ENCODE measurements around the gene GRIN1. TPM values are rescaled to one million over a fixed set of nuclear protein-coding genes. Genes with fewer than 3 reads are reported as not detected.

The GRIN1 gene
- polyA plus RNA-seq, 2 of the 4 experiments (the other 2 are of a cell fraction) = 0.13 to 0.45 TPM

- Histone ChIP-seq H3K4me1 (peaks cover 10% of the 10 kb centered on the region; the same call in 1 of the 3 replicates), H3K27ac (no peak overlapping the region), H3K4me2 (no peak overlapping the region), H3K9me3 (no peaks in the 10 kb centered on the region), H3K4me3 (no peak overlapping the region)
- DNase-seq (ENCODE audit: low read depth in 1 of 2, low spot score in 1 of 2) (no peak), ATAC-seq (no peak), FAIRE-seq (no peak)
- TF ChIP-seq EP300 (IDR thresholded peaks at IDR 0.05) = no peak
- no peak for TF ChIP-seq NFE2L2 (conservative IDR thresholded peaks at IDR 0.05; ENCODE audit: low read length)
- no peak for TF ChIP-seq POLR2A (IDR thresholded peaks at IDR 0.05; ENCODE audit: low read length)
- no peak for TF ChIP-seq RARB (CRISPR knock-in tag; IDR thresholded peaks at IDR 0.05)
- TF ChIP-seq CEBPB (IDR thresholded peaks at IDR 0.05) = no peak
- no peak for TF ChIP-seq E2F6 (IDR thresholded peaks at IDR 0.05; ENCODE audit: borderline replicate concordance, low read depth)
- no peak for TF ChIP-seq KDM1A (IDR thresholded peaks at IDR 0.05; ENCODE audit: low read depth)
- TF ChIP-seq JUN (IDR thresholded peaks at IDR 0.05) = no peak
- no peak for TF ChIP-seq TP53 (CRISPR knock-in tag; IDR thresholded peaks at IDR 0.05)
- no peak for TF ChIP-seq GATA3 (IDR thresholded peaks at IDR 0.05; ENCODE audit: borderline replicate concordance)
- TF ChIP-seq PBX3 (IDR thresholded peaks at IDR 0.05) = no peak
- no peak for TF ChIP-seq HDAC2 (IDR thresholded peaks at IDR 0.05)
- ChIA-PET POLR2A (interaction anchor here (2.4 kb wide), 1 partner anchor 10 kb away, joined by 9 read pairs; no protein-coding TSS in a partner anchor), CTCF (interaction anchor here (1.5 to 1.7 kb wide), 2 partner anchors 10 to 110 kb away, joined by 3 to 6 read pairs; no protein-coding TSS in a partner anchor)
- WGBS (ENCODE audit: missing lambda C conversion rate) = 81% methylated on average over 32 of the region's 37 CpGs
These were observed 655 bp downstream of the GRIN1 start for GRCh38 chr9:137139468-137140150.

DNA sequence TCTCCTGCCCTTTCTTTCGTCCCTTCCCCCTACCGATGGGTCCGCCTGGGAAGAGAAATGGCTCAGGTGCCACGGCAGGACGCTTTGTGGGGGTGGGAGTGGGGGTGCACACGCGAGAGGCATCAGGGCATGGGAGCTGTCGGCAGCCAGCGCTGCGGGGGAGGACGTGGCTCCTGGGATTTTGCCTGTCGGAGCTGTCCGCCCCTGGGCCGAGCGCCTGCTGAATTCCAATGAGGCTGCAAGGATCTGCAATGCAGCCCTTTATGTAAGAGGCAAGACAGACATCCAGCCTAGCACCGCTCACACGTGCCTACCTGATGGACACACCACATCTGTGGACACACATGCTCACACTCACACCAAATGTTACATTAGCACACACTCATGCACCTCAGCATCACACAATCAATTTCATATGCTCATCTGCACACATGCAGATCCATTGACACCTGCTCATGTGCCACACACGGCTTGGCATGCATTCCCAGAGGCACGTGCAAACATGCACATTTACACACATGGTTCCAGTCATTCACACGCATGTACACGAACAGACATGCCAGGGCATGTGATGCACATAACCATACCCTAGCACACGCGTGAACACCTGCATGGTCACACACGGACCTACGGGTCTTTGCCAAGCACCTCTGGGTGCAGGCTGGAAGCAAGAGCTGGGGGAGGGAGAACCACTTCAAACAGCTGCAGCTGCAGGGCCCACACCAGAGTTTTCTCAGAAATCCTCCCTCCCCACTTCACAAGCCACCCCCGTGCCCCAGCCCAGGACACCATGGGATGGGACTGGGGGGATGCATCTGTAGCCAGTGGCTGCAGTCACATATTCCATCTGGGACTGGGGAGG, 1.4 kb downstream of the GRIN1 start:
- no peak overlapping the region for H3K27ac ChIP-seq
- no peaks in the 10 kb centered on the region for H3K9me3 ChIP-seq
- ATAC-seq (no peak), DNase-seq (ENCODE audit: low read depth in 1 of 2, low spot score in 1 of 2) (no peak), FAIRE-seq (no peak)
- peaks cover 6% of the 10 kb centered on the region; the same call in 1 of the 3 replicates for H3K4me1 ChIP-seq
- no peak overlapping the region for H3K4me3 ChIP-seq
- H3K4me2 ChIP-seq = no peak overlapping the region
- POLR2A ChIA-PET = interaction anchor here (0.8 to 2.4 kb wide), 3 partner anchors 11 to 100 kb away, joined by 3 to 9 read pairs (median 5); no protein-coding TSS in a partner anchor
- 61% methylated on average over 23 of the region's 26 CpGs for WGBS (ENCODE audit: missing lambda C conversion rate)
- CTCF ChIA-PET = interaction anchor here (0.5 to 1.7 kb wide), 2 partner anchors 9 to 18 kb away, joined by 3 to 6 read pairs; no protein-coding TSS in a partner anchor
- no peak for TF ChIP-seq SREBF2 (IDR thresholded peaks at IDR 0.05)
- no peak for TF ChIP-seq CBX8 (IDR thresholded peaks at IDR 0.05)
- no peak for TF ChIP-seq CHD4 (IDR thresholded peaks at IDR 0.05; ENCODE audit: borderline replicate concordance)
- no peak for TF ChIP-seq PHF8 (IDR thresholded peaks at IDR 0.05; ENCODE audit: borderline replicate concordance, low read depth)
- no peak for TF ChIP-seq RCOR1 (IDR thresholded peaks at IDR 0.05; ENCODE audit: low read depth, low read length)
- no peak for TF ChIP-seq HES2 (IDR thresholded peaks at IDR 0.05)
- TF ChIP-seq GATA3 (IDR thresholded peaks at IDR 0.05; ENCODE audit: borderline replicate concordance) = no peak
- no peak for TF ChIP-seq MAZ (IDR thresholded peaks at IDR 0.05; ENCODE audit: borderline replicate concordance, low read depth, low read length)
- no peak for TF ChIP-seq USF2 (IDR thresholded peaks at IDR 0.05)
- TF ChIP-seq EHMT2 (IDR thresholded peaks at IDR 0.05; ENCODE audit: low read depth) = no peak
- TF ChIP-seq ZC3H11A (IDR thresholded peaks at IDR 0.05) = no peak
- no peak for TF ChIP-seq FOSL2 (IDR thresholded peaks at IDR 0.05)
- no peak for TF ChIP-seq FOSL2 (CRISPR knock-in tag; IDR thresholded peaks at IDR 0.05)
- TF ChIP-seq, protein P1, sequence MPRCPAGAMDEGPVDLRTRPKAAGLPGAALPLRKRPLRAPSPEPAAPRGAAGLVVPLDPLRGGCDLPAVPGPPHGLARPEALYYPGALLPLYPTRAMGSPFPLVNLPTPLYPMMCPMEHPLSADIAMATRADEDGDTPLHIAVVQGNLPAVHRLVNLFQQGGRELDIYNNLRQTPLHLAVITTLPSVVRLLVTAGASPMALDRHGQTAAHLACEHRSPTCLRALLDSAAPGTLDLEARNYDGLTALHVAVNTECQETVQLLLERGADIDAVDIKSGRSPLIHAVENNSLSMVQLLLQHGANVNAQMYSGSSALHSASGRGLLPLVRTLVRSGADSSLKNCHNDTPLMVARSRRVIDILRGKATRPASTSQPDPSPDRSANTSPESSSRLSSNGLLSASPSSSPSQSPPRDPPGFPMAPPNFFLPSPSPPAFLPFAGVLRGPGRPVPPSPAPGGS (IDR thresholded peaks at IDR 0.05) = no peak
- TF ChIP-seq ATOH8 (CRISPR knock-in tag; IDR thresholded peaks at IDR 0.05; ENCODE audit: low read depth) = no peak
- TF ChIP-seq HOXB5 (CRISPR knock-in tag; IDR thresholded peaks at IDR 0.05) = no peak
